SU-DHL-6 (cell line): Measurements from ENCODE around the gene RFX1.

Experiments used
- CTCF ChIP-seq: fragments of 200-600 bp; sonication (generic); IDR thresholded peaks from one replicate; pipeline ENCODE4 v1.5.1; 2017; ENCODE audit warnings: antibody characterized with exemption, mild to moderate bottlenecking, low read length, moderate library complexity; ENCODE audit not compliant: insufficient read depth, poor library complexity, severe bottlenecking
- EZH2phosphoT487 ChIP-seq: fragments of 200-600 bp; sonication (generic), shearing (Covaris generic); conservative IDR thresholded peaks from 2 replicates; pipeline ENCODE4 v1.6.1; 2018; ENCODE audit warnings: mild to moderate bottlenecking, antibody characterized with exemption, low read length, moderate library complexity, mixed read lengths

- TF ChIP-seq CTCF (no peak), EZH2phosphoT487 (no peak)
Observed at GRCh38 chr19:13952931-13953531, 53.1 kb downstream of the RFX1 start.
